Omental fat pad (tissue), 4 donors: ENCODE measurements around the gene MYO10. TPM values are rescaled to one million over a fixed set of nuclear protein-coding genes. Genes with fewer than 3 reads are reported as not detected.
"Not testable (repeated sequence)": the region's sequence is repeated elsewhere in the genome, so short reads cannot be mapped to it uniquely, and the experiment has no call there.

Source experiments
- ATAC-seq: fragments of 150-250 bp; one replicate; pipeline ENCODE4 v1.9.1; 2016; ENCODE audit warnings: mild to moderate bottlenecking, moderate library complexity; ENCODE audit not compliant: low FRiP score
- DNase-seq: peaks from one replicate; pipeline ENCODE4 v3.0.0-alpha.2; 2019; ENCODE audit warnings: low spot score
- CTCF ChIP-seq, 3 donors: fragments of 450-650 bp; IDR thresholded peaks; one replicate each; pipeline ENCODE4 v1.5.1; 2016 to 2017; ENCODE audit warnings: antibody characterized with exemption in 3 of 3, mild to moderate bottlenecking in 3 of 3, moderate library complexity in 2 of 3
- total RNA-seq, 4 donors: library from RNA; depleted of rRNA; stranded (reverse); fragments of >200 nt; gene quantifications; one replicate each; pipeline ENCODE4 v1.1.0, GENCODE V29; 2016

Gene MYO10
- total RNA-seq, 4 donors from 2014 or later: 12.1 to 35.8 (median 17.7) TPM

- ATAC-seq (no peak), DNase-seq (no peak)
- no peak for TF ChIP-seq CTCF (IDR thresholded peaks at IDR 0.05)
Observed at GRCh38 chr5:16723821-16724220, 212.3 kb downstream of the MYO10 start.

- TF ChIP-seq CTCF (IDR thresholded peaks at IDR 0.05): no peak
- ATAC-seq (no peak), DNase-seq (no peak)
Observed at GRCh38 chr5:16722097-16722495, 214.0 kb downstream of the MYO10 start.

GRCh38 chr5:16721151-16722096 lies 214.7 kb downstream of the MYO10 start:
- no peak for DNase-seq
- no peak for TF ChIP-seq CTCF (IDR thresholded peaks at IDR 0.05)
- no peak for ATAC-seq

GRCh38 chr5:16718036-16718435 lies 218.1 kb downstream of the MYO10 start:
- ATAC-seq, DNase-seq: not testable (repeated sequence)

GRCh38 chr5:16713386-16713928 lies 222.6 kb downstream of the MYO10 start:
- TF ChIP-seq CTCF (IDR thresholded peaks at IDR 0.05): no peak
- DNase-seq (no peak), ATAC-seq (no peak)

- TF ChIP-seq CTCF (IDR thresholded peaks at IDR 0.05): no peak
- no peak for DNase-seq
- no peak for ATAC-seq
Observed at GRCh38 chr5:16712620-16713019, 223.5 kb downstream of the MYO10 start.

- ATAC-seq (no peak), DNase-seq (no peak)
- TF ChIP-seq CTCF (IDR thresholded peaks at IDR 0.05): no peak
Observed at GRCh38 chr5:16712178-16712577, 223.9 kb downstream of the MYO10 start.
